ENCODE data around the gene CDCP2.

- TF ChIP-seq CTCF (IDR thresholded peaks at IDR 0.05; ENCODE audit: poor library complexity) (no peak), EZH2 (IDR thresholded peaks at IDR 0.05; ENCODE audit: borderline replicate concordance) (no peak), EZH2phosphoT487 (IDR thresholded peaks at IDR 0.05; ENCODE audit: low read depth, severe bottlenecking, unreplicated experiment) (no peak)
These were observed 7.0 kb upstream of the CDCP2 start for GRCh38 chr1:54159733-54160316.

Measured in hepatocyte (in vitro differentiated cells).